ENCODE measurements around the gene RAB23.
A peak's percentile ranks its signal among the peaks of the same experiment; 100 is the strongest.
"Not testable (repeated sequence)": the region's sequence is repeated elsewhere in the genome, so short reads cannot be mapped to it uniquely, and the experiment has no call there.

The RAB23 gene

DNA sequence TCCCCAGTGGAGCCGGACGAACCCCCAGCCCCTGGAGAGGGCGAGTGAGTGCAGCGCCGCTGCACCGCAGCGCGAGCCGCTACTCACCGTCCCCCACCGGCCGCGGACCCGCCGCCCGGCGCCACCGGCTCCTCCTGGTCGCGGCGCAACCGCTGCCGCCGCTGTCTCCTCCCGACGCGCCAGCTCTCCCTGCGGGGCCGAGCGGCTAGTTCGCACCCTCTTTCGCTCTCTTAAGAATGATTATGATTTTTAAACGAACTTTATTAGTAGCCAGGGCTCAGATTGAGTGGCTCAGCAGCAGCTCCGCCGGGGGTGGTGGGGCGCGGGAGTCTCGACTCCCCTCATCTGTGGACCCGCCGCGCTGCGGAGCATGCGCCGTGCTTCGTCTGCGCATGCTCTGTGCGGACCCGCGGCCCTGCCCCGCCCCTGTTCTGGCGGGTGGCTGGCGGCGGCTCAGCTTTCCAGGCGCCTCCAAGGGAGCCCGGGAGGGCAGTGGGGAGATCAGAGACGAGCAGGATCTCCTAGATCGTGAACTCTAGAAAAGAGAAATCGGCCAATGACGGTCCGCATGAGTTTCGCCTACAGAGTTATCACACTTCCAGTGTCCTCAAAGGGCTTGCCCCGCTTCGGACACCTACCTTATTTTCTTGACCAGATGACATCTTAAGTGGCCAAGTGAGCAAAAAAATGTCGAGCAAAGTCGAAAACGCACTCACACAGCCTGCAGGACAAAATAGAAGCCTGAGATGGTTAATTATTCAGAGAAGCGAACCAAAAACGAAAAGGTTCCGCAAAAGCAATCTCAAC is at the start of gene RAB23:
TSS of gene RAB23 (minus strand) at position 372 of the 807 bp plus-strand sequence. CDS start 11,927 bp downstream, outside the sequence.
- peak; percentile 36 for DNase-seq (ENCODE audit: low read depth)

DNA sequence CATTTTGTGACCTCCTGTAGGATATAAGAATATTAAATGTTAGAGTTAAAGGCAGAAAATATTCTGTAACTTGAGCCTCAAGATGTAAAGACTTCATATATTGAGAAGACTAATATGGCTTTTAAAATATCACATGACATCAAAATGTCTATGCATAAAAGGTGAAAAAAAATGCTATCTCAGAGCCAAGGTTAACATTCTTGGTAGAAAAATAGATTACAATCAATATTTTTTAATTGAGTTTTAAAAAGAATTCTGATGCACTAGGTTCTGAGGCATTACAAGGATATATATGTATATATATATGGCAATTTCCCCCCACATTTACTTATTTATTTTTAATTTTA is 46.2 kb upstream of the RAB23 start:
- DNase-seq (ENCODE audit: low read depth): no peak

DNA sequence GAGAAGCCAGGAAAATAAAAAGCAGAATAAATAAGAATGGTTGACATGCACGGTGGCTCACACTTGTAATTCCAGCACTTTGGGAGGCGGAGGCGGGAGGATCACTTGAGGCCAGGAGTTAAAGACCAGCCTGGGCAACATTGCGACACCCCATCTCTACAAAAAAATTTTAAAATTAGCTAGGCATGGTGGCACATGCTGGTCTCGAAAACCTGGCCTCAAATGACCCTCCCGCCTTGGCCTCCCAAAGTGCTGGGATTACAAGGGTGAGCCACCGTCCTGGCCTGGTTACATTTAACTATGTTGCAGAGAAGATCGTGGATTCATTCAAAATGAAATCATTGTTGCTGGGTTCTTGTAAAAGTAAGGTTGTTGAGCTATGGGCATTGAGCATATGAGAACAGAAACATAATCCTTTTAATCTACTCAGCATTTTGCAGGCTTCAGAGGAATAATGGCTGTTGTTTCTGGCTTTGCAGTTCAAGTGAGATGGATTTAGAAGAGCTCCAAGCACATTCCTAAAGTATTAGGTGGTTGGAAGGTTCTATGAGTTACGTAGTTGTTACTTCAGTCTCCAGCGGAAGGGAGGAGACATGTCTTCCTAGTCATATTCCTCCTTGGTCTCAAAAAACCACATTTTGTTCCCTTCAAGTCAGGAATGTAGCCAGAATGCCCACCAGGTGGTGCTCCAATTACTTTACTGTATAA is 45.6 kb upstream of the RAB23 start:
- peak; percentile 81 for DNase-seq (ENCODE audit: low read depth)

DNA sequence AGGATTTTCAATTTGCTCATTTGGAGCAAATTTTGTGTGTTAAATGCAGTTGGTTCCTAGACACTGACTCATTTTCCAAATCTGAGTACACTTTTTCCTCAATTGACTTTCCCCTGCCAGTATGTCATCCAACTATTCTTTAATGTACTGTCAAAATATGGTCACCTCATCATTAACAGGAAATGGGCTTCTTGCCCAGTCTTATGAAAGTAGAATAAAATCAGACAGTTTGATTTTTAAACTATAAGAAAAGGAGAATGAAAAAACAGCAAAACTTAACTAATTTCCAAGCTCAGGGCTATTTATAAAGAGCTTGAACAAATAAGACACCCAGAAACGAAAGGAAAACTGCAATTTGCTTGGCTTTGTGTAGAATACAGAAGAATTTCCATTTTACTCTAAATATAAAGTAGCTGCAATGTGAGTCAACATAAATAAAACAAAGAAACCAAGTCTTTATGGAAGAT is 43.7 kb upstream of the RAB23 start:
- no peak for DNase-seq (ENCODE audit: low read depth)

DNA sequence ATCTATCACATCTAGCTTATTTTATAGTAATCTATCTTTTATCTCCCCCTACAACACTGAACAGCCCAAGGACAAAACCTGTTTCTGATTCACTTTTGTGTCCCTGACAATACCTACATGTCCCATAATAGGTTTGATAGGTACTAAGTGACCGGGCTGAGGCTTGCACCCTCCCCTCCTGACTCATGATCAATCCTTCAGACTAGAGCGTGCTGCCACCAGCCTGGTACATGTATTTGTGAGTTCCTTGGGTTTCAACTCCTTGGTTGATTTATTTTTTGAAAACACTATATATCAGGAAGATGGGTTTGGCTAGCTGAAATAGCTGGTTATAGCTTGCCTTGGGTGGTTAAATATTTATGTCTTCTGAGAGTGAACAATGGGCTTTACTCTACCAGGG is 41.6 kb upstream of the RAB23 start:
- DNase-seq (ENCODE audit: low read depth): no peak

DNA sequence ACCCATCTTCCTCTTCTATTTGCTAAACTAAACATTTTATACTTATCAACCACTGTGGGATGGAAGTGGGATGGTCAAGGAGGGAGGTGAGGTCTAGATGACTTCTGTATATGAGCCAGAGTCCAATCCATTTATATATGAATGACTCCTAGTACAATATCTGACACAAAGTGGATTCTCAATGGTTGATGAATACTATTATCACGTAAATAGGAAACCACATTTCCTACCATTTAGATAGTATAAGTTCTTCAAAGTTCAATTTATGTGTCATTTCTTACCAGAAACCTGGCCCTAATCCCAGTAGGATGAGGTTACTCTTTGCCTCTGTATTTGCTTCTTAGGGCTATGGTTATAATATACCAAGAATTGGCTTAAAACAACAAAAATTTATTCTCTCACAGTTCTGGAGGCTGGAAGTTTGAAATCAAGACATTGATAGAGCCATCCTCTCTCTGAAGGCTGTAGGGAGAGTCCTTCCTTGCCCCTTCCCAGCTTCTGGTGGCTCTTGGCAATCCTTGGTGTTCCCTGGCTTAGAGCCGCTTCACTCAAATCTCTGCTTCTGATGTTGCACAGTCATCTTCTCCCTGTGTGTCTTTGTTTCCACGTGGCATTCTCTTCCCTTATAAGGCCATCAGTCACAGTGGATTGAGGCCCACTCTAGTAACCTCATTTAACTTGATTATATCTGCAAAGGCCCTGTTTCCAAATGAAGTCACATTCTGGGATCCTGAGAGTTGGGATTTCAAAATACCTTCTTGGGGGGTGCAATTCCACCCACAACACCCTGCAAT is 41.0 kb upstream of the RAB23 start:
- no peak for DNase-seq (ENCODE audit: low read depth)

DNA sequence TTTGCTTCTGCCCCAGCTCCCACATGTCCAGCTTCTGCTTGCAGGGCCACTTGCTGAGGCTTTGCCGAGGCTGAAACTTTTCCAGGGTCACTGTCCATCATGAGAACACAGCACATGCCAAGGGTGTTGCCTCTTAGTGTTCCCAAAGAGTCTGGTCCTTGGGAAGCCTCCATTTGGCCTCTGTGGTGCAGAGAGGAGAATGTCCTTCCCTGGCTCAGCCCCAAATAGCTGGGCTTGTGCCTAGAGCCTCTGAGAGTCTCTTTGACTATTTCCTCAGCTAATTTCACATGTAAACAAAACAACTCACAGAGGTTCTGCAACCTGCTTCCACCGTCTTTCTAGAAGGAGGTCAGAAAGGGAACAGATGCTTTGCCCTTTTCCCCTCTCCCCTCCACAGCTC is 40.4 kb upstream of the RAB23 start:
- DNase-seq (ENCODE audit: low read depth): no peak

DNA sequence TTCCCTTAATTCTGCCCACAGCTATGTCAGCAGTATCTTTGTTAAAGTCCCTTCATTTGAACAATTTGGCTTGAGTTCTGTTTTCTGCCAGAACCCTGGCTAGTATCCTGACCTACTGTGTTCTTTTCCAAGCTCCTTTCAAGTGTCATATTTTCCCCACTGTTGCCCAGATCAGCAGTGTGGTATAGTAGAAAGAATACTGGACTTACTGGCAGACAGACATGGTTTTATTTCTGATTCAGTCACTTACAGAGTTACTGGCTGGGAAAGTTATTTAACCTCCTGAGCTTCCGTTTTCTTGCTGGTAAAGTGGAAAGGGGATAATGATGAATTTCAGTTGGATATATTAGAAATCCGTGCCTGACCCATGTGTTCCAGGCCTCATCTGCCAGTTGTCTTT is 39.8 kb upstream of the RAB23 start:
- DNase-seq (ENCODE audit: low read depth): no peak

DNA sequence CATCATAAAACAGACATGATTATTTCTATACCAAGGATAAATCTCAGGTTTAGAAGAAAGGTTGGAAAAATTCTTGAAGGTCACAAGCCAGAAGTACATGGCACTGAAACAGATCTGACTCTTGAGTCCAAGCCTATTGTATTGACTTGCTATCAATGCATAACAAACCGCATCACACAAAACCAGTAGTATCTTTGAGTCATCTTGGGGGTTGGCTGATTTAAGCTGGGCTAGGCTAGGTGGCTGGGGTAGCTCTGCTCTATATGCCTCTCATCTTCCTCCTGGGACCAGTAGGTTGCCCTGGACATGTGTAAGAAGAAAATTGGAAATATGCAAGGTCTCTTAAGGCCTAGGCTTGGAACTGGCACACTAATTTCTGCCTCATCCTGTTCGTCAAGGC is 37.0 kb upstream of the RAB23 start:
- DNase-seq (ENCODE audit: low read depth): no peak

DNA sequence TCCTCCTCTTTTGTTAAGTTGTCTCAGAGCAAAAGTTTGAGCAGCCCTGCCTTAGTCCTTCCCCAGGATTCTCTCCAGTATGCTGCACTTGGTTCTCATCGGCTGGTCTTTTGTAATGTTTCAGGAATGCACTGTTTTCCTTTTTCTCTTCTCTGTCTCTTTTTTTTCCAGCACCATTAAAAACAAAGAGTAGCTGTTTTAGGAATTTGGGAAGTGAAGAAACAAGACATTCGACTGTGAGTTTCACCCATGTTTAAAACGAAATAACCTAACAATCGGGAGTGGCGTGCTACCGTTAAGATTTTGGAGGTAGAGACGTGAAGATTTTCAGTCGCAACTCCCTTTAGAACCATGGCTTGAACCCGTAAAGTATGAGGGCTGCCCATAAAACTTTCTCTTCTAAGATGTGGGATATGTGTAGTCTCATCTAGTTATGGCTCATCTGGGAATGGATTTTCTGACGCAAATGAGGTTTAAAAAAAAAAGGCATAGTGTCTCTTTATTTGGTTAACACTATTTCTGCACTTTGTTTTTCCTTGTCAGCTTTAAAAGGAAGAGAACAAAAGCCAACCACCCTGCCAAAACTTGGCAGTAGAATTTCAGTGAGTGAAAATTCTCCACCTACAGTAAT is 35.9 kb upstream of the RAB23 start:
- DNase-seq (ENCODE audit: low read depth): no peak

DNA sequence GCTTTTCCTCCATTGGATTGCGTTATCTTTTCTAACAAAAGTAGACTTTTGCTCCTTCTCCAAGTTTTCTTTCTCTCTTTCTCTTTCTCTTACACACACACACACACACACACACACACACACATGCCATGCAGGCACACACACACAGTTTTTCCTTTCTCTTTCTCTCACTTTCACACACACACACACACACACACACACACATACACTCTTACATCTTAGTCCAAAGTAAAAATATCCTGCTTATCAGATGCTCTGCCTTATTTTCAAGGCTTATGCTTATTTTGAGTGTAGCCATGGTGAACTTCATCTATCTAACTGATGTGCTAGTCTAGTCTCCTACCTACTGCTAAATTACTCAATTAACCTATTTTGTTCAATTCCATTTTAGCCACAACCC is 34.4 kb upstream of the RAB23 start:
- DNase-seq (ENCODE audit: low read depth): no peak

DNA sequence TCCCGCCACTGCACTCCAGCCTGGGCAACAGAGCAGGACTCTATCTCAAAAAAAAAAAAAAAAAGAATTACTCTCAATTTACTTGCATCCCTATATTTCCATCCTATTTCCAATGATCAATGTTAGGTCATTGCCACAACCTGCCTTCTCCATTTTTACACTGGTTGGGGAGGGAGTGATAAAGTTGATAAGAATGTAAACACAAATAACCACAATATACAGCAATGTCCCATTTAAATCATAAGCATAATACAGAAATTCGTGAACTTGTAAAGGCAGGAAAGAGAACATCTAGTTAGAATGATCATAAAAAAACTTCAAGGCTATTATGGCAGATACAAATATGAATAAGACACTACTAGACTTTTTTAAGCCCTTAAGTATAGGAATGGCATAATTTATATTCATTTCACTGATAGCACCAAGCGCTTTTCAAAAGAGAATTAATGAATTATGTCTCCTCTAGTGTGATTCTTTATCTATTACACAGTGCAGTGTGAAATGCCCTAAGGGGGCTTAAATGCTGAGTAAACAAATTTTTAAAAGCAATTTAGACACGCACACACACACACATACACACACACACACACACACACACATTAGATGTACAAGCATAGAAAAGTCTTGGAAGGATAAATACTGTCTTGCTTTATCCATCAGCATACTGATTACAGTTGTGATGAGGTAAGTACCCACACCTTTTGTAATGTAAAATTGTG is 33.5 kb upstream of the RAB23 start:
- no peak for DNase-seq (ENCODE audit: low read depth)

DNA sequence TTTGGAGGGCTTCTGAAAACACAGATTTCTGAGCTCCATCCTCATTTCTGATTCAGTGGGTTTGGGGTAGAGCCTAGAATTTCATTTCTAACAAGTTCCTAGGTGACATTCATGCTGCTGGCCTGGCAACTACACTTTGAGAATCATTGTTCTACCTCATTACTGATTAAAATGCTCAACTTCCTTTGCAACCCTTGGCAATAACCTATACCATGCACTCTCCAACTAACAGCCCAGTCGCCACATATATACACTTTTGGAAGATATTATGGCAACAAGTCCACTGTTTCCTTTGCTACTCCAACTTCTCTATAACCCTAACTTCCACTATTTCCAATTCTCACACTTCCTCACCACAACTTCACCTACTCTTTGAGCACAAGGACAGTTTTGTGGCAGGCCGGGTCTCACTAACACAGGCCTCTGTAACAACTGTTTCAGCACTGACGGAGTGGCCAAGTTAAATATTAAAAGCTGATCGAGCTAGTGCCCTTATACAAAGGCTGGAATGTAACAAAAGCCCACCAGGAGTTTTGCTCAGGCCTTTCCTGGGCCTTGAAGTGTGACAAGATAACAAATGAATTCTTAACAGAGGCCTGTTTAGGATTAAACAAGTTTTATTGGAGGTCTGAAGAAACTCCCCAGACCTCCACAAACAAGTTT is 32.1 kb upstream of the RAB23 start:
- no peak for DNase-seq (ENCODE audit: low read depth)

DNA sequence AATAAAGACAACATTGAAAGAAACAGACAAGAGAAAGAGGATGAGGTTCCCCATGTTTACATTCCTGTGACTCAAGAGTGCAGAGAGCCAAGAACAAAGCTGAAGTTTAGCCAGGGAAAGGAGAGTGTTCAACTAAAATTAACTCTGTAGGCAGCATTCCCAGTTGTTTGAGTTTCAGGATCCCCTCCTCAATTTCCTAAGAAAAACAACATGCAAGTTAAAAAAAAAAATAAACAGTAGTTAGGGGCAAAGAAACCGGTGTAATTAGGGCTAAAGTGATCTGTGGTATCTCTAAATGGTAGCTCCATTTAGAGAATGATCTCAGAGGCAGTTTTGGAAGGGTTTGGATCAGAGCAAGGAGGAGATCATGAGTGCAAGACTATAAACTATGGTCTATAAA is 30.9 kb upstream of the RAB23 start:
- no peak for DNase-seq (ENCODE audit: low read depth)

DNA sequence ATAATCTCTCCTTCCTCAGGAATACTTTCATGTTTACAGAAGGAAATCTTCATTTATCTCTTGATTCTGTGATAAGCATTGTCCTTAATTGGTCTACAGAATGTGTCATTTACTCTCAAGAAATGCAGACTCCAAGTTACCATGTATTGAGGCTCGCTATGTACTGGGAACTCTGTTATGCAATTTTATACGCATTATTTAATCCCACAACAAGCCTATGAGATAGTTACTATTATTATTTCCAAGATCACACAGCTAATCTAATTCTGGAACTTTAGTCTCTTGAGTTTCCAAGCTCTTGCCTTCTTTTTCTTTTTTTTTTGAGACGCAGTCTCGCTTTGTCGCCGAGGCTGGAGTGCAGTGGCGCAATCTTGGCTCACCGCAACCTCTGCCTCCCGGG is 30.0 kb upstream of the RAB23 start:
- DNase-seq (ENCODE audit: low read depth): no peak

DNA sequence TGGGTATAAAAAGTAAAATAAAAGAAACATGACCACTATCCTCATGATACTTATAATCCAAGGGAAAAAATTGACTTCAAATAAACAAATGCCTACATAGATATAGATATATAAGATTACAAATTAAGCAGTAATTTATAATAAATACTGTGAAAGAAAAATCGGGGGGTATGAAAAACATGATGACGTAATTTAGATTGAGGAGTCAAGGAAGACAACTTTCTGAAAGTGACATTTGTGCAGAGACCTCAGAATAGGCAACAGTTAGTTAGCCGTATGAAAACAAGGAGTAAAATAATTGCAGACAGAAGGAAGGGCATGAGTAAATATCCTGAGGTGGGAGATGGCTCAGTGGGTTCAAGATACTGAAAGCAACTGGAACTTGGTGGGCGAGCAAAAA is 28.2 kb upstream of the RAB23 start:
- no peak for DNase-seq (ENCODE audit: low read depth)

DNA sequence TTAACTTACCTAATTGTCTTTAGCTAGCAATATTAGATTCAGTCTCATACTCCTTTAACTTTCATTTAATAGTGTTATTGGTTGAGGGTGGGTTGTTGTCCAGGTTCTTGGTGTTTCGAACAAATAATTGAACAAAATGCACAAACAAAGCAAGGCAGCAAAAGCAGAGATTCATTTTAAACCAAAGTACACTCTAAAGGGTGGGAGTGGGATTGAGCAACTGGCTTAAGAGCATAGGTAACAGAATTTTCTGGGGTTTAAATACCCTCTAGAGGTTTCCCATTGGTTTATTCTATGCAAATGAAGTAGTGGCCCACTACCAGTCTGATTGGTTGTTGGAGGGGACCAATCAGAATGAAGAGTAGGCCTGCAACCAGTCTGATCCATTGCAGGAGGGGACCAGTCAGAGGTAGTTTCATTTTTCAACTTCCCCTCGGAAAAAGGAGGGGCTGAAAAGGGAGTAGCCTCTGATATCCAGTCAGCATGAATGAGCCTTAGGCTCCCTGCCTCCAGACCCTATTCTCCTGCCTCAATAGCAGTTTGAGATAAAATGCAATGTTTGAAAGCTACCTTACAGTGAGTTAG is 26.3 kb upstream of the RAB23 start:
- DNase-seq (ENCODE audit: low read depth): no peak

DNA sequence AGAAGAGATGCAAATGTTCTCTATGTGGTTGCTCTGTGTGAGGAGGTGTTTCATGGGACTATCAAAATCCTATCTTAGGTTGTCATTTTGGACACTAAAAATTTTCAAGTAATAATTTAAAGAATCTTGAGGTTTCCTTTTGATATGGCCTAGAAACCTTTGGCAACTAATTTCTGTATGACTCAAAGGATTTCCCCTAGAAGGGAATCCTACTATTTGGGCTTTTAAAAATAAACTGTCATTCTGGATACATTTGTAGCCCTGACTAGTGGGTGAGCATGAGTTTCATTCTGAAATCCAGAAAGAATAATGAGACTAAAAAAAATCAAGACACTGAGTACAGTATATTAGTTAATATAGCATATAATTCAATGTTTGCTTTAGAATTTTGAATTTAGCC is 25.5 kb upstream of the RAB23 start:
- no peak for DNase-seq (ENCODE audit: low read depth)

DNA sequence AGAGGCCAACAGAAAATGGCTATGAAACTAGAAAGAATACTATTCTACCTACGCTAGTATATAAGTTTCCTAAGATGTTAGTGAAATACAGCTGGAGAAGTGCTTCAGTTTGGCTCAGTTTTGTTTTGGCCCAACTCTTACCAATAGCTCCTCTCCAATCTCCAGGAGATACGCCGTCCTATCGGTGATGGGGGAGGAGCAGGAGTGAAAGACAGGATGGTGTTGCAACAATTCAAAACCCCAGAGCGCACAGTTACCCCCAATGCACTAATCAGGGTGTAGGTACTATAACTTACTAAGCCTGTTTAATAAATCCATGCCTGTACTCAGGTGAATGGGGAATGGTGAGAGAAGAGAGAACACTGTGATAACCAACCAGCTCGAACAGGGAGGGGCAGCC is 24.2 kb upstream of the RAB23 start:
- no peak for DNase-seq (ENCODE audit: low read depth)

DNA sequence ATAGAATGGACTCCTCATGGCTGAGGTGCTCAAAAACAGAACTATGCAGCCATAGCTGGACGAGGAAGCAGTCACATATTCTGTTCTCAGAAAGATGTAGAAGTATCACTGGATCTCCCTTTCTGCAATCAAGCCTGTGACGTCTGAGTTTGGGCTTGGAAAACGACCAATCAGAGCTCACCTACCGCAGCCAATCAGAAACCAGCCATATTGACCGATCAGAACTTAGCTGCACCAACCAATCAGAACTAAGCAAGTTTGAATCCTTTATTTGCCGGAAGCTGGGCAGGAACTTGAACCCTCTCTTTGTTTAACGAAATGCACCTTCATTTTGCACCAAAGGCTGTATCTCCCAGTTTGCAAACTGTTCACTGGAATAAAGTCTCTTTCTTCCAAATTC is 21.8 kb upstream of the RAB23 start:
- no peak for DNase-seq (ENCODE audit: low read depth)

DNA sequence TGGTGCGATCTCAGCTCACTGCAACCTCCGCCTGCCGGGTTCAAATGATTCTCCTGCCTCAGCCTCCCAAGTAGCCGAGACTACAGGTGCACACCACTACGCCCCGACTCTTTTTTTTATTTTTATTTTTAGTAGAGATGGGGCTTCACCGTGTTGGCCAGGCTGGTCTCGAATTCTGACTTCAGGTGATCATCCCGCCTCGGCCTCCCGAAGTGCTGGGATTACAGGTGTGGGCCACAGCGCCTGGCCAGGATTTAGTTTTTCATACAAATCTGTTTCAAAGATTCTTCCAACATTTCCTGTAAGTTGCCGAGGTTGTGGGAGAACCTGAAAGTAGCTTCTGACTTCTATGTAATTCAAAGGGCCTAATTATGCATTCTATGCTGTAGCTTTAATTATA is 21.4 kb upstream of the RAB23 start:
- not testable (repeated sequence) for DNase-seq (ENCODE audit: low read depth)

Measured in HS-27A (cell line).